ENCODE data around the gene SULT1C2. TPM values are rescaled to one million over a fixed set of nuclear protein-coding genes. Genes with fewer than 3 reads are reported as not detected.
A peak's percentile ranks its signal among the peaks of the same experiment; 100 is the strongest.

The SULT1C2 gene
- total and polyA plus RNA-seq, 2 of the 13 experiments (the other 11 are each of a cell fraction or from before 2014, with no cell fraction given), result 4.0 to 6.2 TPM

DNA sequence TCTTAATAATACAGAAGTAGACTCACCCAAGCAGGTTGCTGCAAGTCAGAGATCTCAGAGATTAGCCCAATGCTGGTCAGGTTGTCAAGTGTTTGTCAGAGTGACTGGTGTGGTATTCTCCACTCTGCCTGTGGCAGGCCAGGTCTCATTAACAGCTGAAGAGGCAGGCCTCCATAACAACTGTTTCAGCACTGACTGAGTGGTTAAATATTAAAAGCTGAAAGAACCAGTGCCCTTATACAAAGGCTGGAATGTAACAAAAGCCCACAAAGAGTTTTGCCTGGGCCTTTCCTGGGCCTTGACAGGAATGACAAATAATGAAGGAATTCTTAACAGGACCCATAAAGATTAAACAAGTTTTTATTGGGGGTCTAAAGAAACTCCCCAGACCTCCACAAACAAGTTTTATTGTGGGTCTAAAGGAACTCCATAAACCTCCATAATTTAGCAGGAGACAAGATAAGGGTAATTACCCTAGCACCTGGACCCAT lies 26.8 kb downstream of the SULT1C2 start:
- FAIRE-seq, result peak; percentile 70
- Histone ChIP-seq H3K9me3 (ENCODE audit: low read length) (peaks cover 4% of the 10 kb centered on the region; the same call in 1 of the 2 replicates), H3K4me2 (ENCODE audit: low read depth, low read length) (peak overlapping the region; percentile 48), H3K4me3 (replicated peaks in 1 of 3; ENCODE audit: insufficient read depth in 1 of 3, low read depth in 2 of 3, low read length in 3 of 3) (no peak overlapping the region), H3K9ac (ENCODE audit: insufficient read depth, low read depth, low read length) (no peak overlapping the region), H3K79me2 (ENCODE audit: insufficient read depth, low read length) (no peaks in the 10 kb centered on the region), H3K27me3 (ENCODE audit: control insufficient read depth in 1 of 2, insufficient read depth in 2 of 2, low read length in 2 of 2) (no peaks in the 10 kb centered on the region), H3K36me3 (replicated peaks in 1 of 2; ENCODE audit: control insufficient read depth in 1 of 2, insufficient read depth in 2 of 2, low read length in 2 of 2) (no peaks in the 10 kb centered on the region), H3K4me1 (ENCODE audit: insufficient read depth, low read length) (peaks cover 30% of the 10 kb centered on the region), H4K20me1 (ENCODE audit: insufficient read depth, low read length) (no peaks in the 10 kb centered on the region), H3K27ac (ENCODE audit: extremely low read length, insufficient read depth, low read length) (no peak overlapping the region), H2AFZ (ENCODE audit: low read length) (no peak overlapping the region)
- no TSS peak for BruUV-seq (replicated peaks)
- ChIA-PET POLR2A (interaction anchor here (1.5 kb wide), 1 partner anchor 133 kb away, joined by 3 read pairs; the partner anchor contains the start of gene GCC2), CTCF (ENCODE audit: low intra/inter-chr PET ratio, low total read pairs) (no interaction called here)
- peak; percentile 52 for DNase-seq (ENCODE audit: low spot score)
- in situ Hi-C loops (cut with HindIII; ENCODE audit: extremely low pct_ligation_motif_present, low pct_unique_long_range_greater_than_20kb) (no loop called here), intact Hi-C loops (cut with micrococcal nuclease; ENCODE audit: unreplicated experiment) (no loop called here)
- peak; percentile 94 for ATAC-seq
- TF ChIP-seq HNF1B (CRISPR knock-in tag; IDR thresholded peaks at IDR 0.05) (0 out of 2 replicates have a peak, but pooled peaks have one; percentile 59), SIX1 (CRISPR knock-in tag; IDR thresholded peaks at IDR 0.05; ENCODE audit: borderline replicate concordance) (no peak), LCORL (IDR thresholded peaks at IDR 0.05) (no peak), LCORL (CRISPR knock-in tag; IDR thresholded peaks at IDR 0.05) (peak; percentile 54; the same call in 1 of the 2 replicates), ZNF136 (CRISPR knock-in tag; IDR thresholded peaks at IDR 0.05; ENCODE audit: low read depth) (no peak), SOX13 (IDR thresholded peaks at IDR 0.05) (no peak), SOX13 (CRISPR knock-in tag; conservative IDR thresholded peaks at IDR 0.05 in 1 of 2, IDR thresholded peaks at IDR 0.05 in 1 of 2) (peak in 1 of 2 experiments; percentile 55; a peak in 2 of 4 replicates), PHF5A (CRISPR knock-in tag; IDR thresholded peaks at IDR 0.05; ENCODE audit: low read depth, unreplicated experiment) (peak; percentile 26), SOX5 (CRISPR knock-in tag; IDR thresholded peaks at IDR 0.05; ENCODE audit: borderline replicate concordance) (peak; percentile 52; the same call in 1 of the 2 replicates), ZNF142 (CRISPR knock-in tag; IDR thresholded peaks at IDR 0.05) (no peak), ATF4 (CRISPR knock-in tag; IDR thresholded peaks at IDR 0.05) (no peak), SMC3 (IDR thresholded peaks at IDR 0.05; ENCODE audit: low read length) (no peak)
- TF ChIP-seq, protein P1, sequence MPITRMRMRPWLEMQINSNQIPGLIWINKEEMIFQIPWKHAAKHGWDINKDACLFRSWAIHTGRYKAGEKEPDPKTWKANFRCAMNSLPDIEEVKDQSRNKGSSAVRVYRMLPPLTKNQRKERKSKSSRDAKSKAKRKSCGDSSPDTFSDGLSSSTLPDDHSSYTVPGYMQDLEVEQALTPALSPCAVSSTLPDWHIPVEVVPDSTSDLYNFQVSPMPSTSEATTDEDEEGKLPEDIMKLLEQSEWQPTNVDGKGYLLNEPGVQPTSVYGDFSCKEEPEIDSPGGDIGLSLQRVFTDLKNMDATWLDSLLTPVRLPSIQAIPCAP (CRISPR knock-in tag; IDR thresholded peaks at IDR 0.05; ENCODE audit: low read depth), result no peak
- TF ChIP-seq, protein P2, sequence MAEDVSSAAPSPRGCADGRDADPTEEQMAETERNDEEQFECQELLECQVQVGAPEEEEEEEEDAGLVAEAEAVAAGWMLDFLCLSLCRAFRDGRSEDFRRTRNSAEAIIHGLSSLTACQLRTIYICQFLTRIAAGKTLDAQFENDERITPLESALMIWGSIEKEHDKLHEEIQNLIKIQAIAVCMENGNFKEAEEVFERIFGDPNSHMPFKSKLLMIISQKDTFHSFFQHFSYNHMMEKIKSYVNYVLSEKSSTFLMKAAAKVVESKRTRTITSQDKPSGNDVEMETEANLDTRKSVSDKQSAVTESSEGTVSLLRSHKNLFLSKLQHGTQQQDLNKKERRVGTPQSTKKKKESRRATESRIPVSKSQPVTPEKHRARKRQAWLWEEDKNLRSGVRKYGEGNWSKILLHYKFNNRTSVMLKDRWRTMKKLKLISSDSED (CRISPR knock-in tag; IDR thresholded peaks at IDR 0.05), result no peak
